K562 (cell line): ENCODE results near the gene SLC9A3. TPM values are rescaled to one million over a fixed set of nuclear protein-coding genes. Genes with fewer than 3 reads are reported as not detected.
A peak's percentile ranks its signal among the peaks of the same experiment; 100 is the strongest.

Experiments
- CXXC5 ChIP-seq: fragments of 250-450 bp; sonication (Bioruptor Pico); IDR thresholded peaks from 2 replicates; pipeline ENCODE4 v1.8.0; 2022; ENCODE audit warnings: inconsistent platforms, mild to moderate bottlenecking, moderate library complexity
- DNMT1 ChIP-seq: fragments of 450-650 bp; IDR thresholded peaks from 2 replicates; pipeline ENCODE4 v1.6.1; 2016; ENCODE audit warnings: antibody characterized with exemption, mild to moderate bottlenecking
- EWSR1 ChIP-seq: fragments of 450-650 bp; IDR thresholded peaks from 2 replicates; pipeline ENCODE4 v1.6.1; 2018; ENCODE audit warnings: borderline replicate concordance, mild to moderate bottlenecking, low read depth, moderate library complexity; ENCODE audit not compliant: partially characterized antibody
- HNRNPH1 ChIP-seq: fragments of 200-400 bp; formaldehyde crosslinking; optimal IDR thresholded peaks from 2 replicates; pipeline ENCODE3; 2017; ENCODE audit warnings: low read depth, mild to moderate bottlenecking, low read length, moderate library complexity
- MTA1 ChIP-seq: fragments of 450-650 bp; IDR thresholded peaks from 2 replicates; pipeline ENCODE4 v1.6.1; 2017; ENCODE audit warnings: borderline replicate concordance
- RFX5 ChIP-seq: IDR thresholded peaks from 2 replicates; pipeline ENCODE4 v1.6.1; 2011; ENCODE audit warnings: low read depth, mild to moderate bottlenecking, improper control_type of control experiment, low read length
- SETDB1 ChIP-seq: IDR thresholded peaks from one replicate; pipeline ENCODE4 v1.6.1; 2012; ENCODE audit warnings: low read length, control low read depth, inconsistent platforms
- SMAD4 ChIP-seq: fragments of 250-450 bp; sonication (Bioruptor Pico); conservative IDR thresholded peaks from 2 replicates; pipeline ENCODE4 v1.8.0; 2021; ENCODE audit warnings: inconsistent platforms, mild to moderate bottlenecking, moderate library complexity
- SMARCB1 ChIP-seq: IDR thresholded peaks from 2 replicates; pipeline ENCODE4 v1.6.1; 2011; ENCODE audit warnings: improper control_type of control experiment, low read depth; ENCODE audit not compliant: insufficient read length
- TAL1 ChIP-seq: fragments of 450-650 bp; IDR thresholded peaks from 2 replicates; pipeline ENCODE4 v1.6.1; 2016; ENCODE audit warnings: mild to moderate bottlenecking
- TEAD4 ChIP-seq, 2 experiments: sonication (generic) in 1 of 2; formaldehyde crosslinking in 1 of 2; IDR thresholded peaks; 2 replicates each; pipeline versions ENCODE4 v1.6.1 to v1.8.0; 2012 to 2022; ENCODE audit warnings: borderline replicate concordance in 1 of 2, inconsistent platforms in 1 of 2, low read length in 1 of 2, mild to moderate bottlenecking in 1 of 2, missing genetic modification reagents in 1 of 2
- ZNF12 ChIP-seq: sonication (generic); formaldehyde crosslinking; IDR thresholded peaks from 2 replicates; pipeline ENCODE4 v1.4.0; 2020; ENCODE audit warnings: mild to moderate bottlenecking, missing genetic modification reagents
- ZNF41 ChIP-seq: fragments of 250-450 bp; sonication (Bioruptor Pico); conservative IDR thresholded peaks from 2 replicates; pipeline ENCODE4 v1.4.0; 2020; ENCODE audit warnings: mild to moderate bottlenecking
- ZNF766 ChIP-seq: fragments of 200-800 bp; sonication (Bioruptor generic); conservative IDR thresholded peaks from 2 replicates; pipeline ENCODE4 v1.6.1; 2016; ENCODE audit warnings: missing genetic modification characterization, missing compliant biosample characterization
- ZNF778 ChIP-seq: fragments of 450-650 bp; formaldehyde crosslinking; IDR thresholded peaks from 2 replicates; pipeline ENCODE4 v1.4.0; 2020; ENCODE audit warnings: mild to moderate bottlenecking, moderate library complexity
- polyA plus RNA-seq, 8 experiments: library from polyadenylated mRNA; depleted of rRNA in 4 of 8; stranded (reverse) in 5 of 8; unstranded in 3 of 8; fragments of >200 nt; fragmentation: Nextera tagmentation in 2 of 8; fragmentation: Illumina TruSeq in 1 of 8; extraction: Ambion mirVana in 2 of 8; extraction: Trizol in 1 of 8; gene quantifications; 2 replicates each; pipeline versions ENCODE4 v1.2.1 to v1.2.3, GENCODE V29; 2011 to 2014; ENCODE audit warnings: inconsistent platforms in 1 of 8, missing spikeins in 1 of 8
- total RNA-seq, 7 experiments: library from RNA; depleted of rRNA in 6 of 7; stranded (reverse); fragments of >200 nt in 6 of 7; fragmentation: Illumina TruSeq in 2 of 7; extraction: Trizol in 2 of 7; gene quantifications; 2 replicates each; pipeline versions ENCODE4 v1.2.1 to v1.2.3, GENCODE V29; 2011 to 2021; ENCODE audit warnings: low replicate concordance in 1 of 7
- TF ChIP-seq, protein P1 (sequence below): fragments of 450-650 bp; IDR thresholded peaks from 2 replicates; pipeline ENCODE4 v1.6.1; 2014; ENCODE audit warnings: low read depth, mild to moderate bottlenecking, moderate library complexity, borderline replicate concordance
- TF ChIP-seq, protein P2 (sequence below): conservative IDR thresholded peaks from 2 replicates; pipeline ENCODE4 v1.6.1; 2011; ENCODE audit warnings: low read depth, mild to moderate bottlenecking, low read length; ENCODE audit not compliant: control insufficient read depth
- TF ChIP-seq, protein P3 (sequence below), 3 experiments: fragments of 200-800 bp in 1 of 3; fragments of 250-450 bp in 1 of 3; fragments of 450-650 bp in 1 of 3; sonication (Bioruptor Pico) in 1 of 3; sonication (Bioruptor generic) in 1 of 3; formaldehyde crosslinking in 1 of 3; IDR thresholded peaks; 2 replicates each; pipeline versions ENCODE4 v1.6.1 to v1.8.0; 2016 to 2022; ENCODE audit warnings: mild to moderate bottlenecking in 2 of 3, missing genetic modification characterization in 2 of 3, missing compliant biosample characterization in 1 of 3, moderate library complexity in 1 of 3

SLC9A3 gene
- total and polyA plus RNA-seq, 9 of the 15 experiments (the other 6 are each of a cell fraction or from before 2014, with no cell fraction given), result 1.5 to 5.8 (median 3.7) TPM; not detected in 2

DNA sequence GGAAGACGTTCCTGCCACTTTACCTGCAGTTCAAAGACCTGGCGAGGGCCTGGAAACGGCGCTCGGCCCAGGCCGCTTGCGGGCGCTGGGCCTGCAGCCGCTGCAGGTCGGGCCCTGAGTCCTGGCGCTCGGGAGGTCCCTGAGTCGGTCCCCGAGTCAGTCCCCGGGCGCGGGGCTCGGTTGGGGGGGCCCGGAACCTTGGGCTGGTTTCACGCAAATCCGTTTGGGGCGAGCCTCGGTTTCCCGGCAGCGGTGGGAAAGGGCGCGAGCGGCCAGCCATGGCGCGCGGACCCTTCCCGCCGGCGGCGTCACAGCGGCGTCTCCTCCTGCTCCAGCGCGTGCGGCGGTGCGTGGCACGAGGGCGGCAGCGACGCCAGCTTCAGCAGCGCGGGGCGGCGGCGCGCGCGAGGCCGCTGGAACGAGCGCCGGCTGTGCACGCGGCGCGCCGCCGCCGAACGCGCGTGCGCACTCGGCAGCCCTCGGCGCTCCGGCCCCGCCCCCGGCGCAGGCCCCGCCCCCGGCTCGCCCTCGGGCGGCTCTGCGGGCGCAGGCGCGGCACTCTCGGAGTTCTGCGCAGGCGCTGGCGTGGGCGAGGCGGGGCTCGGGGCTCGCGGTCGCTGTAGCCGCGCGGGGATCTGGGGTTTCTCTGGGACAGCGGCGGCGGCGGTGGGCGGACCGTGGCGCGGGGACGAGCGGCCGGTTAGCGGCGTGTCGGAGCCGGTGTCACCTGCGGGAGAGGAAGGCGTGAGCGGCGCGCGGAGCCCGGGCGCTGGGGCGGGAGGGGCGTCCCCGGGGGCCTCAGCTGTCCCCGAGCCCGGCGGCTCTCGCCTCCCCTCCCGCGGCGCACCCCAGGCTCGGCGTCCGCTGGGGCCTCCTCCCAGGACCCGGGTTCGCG is 51.3 kb downstream of the SLC9A3 start (continued):
- TF ChIP-seq, protein P1, sequence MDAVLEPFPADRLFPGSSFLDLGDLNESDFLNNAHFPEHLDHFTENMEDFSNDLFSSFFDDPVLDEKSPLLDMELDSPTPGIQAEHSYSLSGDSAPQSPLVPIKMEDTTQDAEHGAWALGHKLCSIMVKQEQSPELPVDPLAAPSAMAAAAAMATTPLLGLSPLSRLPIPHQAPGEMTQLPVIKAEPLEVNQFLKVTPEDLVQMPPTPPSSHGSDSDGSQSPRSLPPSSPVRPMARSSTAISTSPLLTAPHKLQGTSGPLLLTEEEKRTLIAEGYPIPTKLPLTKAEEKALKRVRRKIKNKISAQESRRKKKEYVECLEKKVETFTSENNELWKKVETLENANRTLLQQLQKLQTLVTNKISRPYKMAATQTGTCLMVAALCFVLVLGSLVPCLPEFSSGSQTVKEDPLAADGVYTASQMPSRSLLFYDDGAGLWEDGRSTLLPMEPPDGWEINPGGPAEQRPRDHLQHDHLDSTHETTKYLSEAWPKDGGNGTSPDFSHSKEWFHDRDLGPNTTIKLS, result peak; percentile 58; the same call in 1 of the 2 replicates
- peak; percentile 69 for TF ChIP-seq ZNF41 (CRISPR knock-in tag)
- TF ChIP-seq MTA1, result no peak
- TF ChIP-seq TAL1, result no peak
- TF ChIP-seq DNMT1, result no peak
- TF ChIP-seq SETDB1, result no peak
- peak; percentile 97 for TF ChIP-seq CXXC5 (CRISPR knock-in tag)
- TF ChIP-seq ZNF12 (CRISPR knock-in tag), result no peak
- peak; percentile 97 for TF ChIP-seq ZNF766 (CRISPR knock-in tag)
- TF ChIP-seq ZNF778 (CRISPR knock-in tag), result no peak
- 0 out of 2 replicates have a peak, but pooled peaks have one; percentile 25 for TF ChIP-seq TEAD4 (IDR thresholded peaks at IDR 0.05; ENCODE audit: low read length)
- no peak; the same call in 1 of the 2 replicates for TF ChIP-seq TEAD4 (CRISPR knock-in tag; IDR thresholded peaks at IDR 0.05; ENCODE audit: borderline replicate concordance)
- peak; percentile 91 for TF ChIP-seq SMAD4 (CRISPR knock-in tag)
- TF ChIP-seq, protein P2, sequence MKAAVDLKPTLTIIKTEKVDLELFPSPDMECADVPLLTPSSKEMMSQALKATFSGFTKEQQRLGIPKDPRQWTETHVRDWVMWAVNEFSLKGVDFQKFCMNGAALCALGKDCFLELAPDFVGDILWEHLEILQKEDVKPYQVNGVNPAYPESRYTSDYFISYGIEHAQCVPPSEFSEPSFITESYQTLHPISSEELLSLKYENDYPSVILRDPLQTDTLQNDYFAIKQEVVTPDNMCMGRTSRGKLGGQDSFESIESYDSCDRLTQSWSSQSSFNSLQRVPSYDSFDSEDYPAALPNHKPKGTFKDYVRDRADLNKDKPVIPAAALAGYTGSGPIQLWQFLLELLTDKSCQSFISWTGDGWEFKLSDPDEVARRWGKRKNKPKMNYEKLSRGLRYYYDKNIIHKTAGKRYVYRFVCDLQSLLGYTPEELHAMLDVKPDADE, result no peak
- no peak for TF ChIP-seq HNRNPH1
- TF ChIP-seq EWSR1, result no peak
- no peak for TF ChIP-seq SMARCB1
- no peak for TF ChIP-seq RFX5
- TF ChIP-seq, protein P3, sequence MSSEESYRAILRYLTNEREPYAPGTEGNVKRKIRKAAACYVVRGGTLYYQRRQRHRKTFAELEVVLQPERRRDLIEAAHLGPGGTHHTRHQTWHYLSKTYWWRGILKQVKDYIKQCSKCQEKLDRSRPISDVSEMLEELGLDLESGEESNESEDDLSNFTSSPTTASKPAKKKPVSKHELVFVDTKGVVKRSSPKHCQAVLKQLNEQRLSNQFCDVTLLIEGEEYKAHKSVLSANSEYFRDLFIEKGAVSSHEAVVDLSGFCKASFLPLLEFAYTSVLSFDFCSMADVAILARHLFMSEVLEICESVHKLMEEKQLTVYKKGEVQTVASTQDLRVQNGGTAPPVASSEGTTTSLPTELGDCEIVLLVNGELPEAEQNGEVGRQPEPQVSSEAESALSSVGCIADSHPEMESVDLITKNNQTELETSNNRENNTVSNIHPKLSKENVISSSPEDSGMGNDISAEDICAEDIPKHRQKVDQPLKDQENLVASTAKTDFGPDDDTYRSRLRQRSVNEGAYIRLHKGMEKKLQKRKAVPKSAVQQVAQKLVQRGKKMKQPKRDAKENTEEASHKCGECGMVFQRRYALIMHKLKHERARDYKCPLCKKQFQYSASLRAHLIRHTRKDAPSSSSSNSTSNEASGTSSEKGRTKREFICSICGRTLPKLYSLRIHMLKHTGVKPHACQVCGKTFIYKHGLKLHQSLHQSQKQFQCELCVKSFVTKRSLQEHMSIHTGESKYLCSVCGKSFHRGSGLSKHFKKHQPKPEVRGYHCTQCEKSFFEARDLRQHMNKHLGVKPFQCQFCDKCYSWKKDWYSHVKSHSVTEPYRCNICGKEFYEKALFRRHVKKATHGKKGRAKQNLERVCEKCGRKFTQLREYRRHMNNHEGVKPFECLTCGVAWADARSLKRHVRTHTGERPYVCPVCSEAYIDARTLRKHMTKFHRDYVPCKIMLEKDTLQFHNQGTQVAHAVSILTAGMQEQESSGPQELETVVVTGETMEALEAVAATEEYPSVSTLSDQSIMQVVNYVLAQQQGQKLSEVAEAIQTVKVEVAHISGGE (CRISPR knock-in tag; IDR thresholded peaks at IDR 0.05), result peak in 1 of 3 experiments; percentile 85; a peak in 2 of 6 replicates
